Pancreas (tissue), 10 donors: Measurements from ENCODE around the gene INPPL1. TPM values are rescaled to one million over a fixed set of nuclear protein-coding genes. Genes with fewer than 3 reads are reported as not detected.

ENCODE experiments used
- ATAC-seq, 4 donors: fragments of 200-7000 bp; cut with Tn5 transposase; one replicate each; pipeline versions ENCODE4 v1.8.0 to v1.9.1; 2020; ENCODE audit warnings: mild to moderate bottlenecking in 4 of 4, moderate library complexity in 4 of 4
- DNase-seq, 6 donors: peaks; one replicate each; pipeline ENCODE4 v3.0.0-alpha.2; 2020
- FAIRE-seq: peaks from 2 replicates; lab custom pipeline; 2012; peaks lifted over from hg19 to GRCh38; lab: Jason Lieb, UNC
- H3K27ac ChIP-seq, 4 donors: fragments of 200-600 bp; sonication (generic); 1 replicate in 3 of 4; 2 replicates in 1 of 4; pipeline versions ENCODE4 v1.5.0 to v1.8.0; 2020
- H3K27me3 ChIP-seq, 4 donors: fragments of 200-600 bp; one replicate each; pipeline ENCODE4 v1.8.0; 2021
- H3K36me3 ChIP-seq, 3 donors: fragments of 200-600 bp; sonication (generic) in 1 of 3; one replicate each; pipeline versions ENCODE4 v1.5.0 to v1.8.0; 2020 to 2021
- H3K4me1 ChIP-seq, 3 donors: fragments of 200-600 bp; one replicate each; pipeline ENCODE4 v1.8.0; 2021
- H3K4me3 ChIP-seq, 4 donors: fragments of 200-600 bp; sonication (generic) in 2 of 4; one replicate each; pipeline versions ENCODE4 v1.5.0 to v1.8.0; 2020 to 2021
- H3K9me3 ChIP-seq, 4 donors: fragments of 200-600 bp; one replicate each; pipeline ENCODE4 v1.8.0; 2021
- CTCF ChIP-seq, 4 donors: fragments of 200-600 bp; sonication (generic) in 3 of 4; IDR thresholded peaks; one replicate each; pipeline versions ENCODE4 v1.5.0 to v1.8.0; 2021; ENCODE audit warnings: antibody characterized with exemption in 4 of 4
- WGBS, 2 donors: extraction: QIAGEN DNeasy Blood & Tissue Kit; methylation state at CpG; one replicate each; pipeline ENCODE4 v1.1.7; 2013; 5-methylcytosine and 5-hydroxymethylcytosine counted together
- intact Hi-C, 3 donors: fragments of 100-400 bp; cut with DNase I; formaldehyde crosslinking; loops; one replicate each; pipeline versions ENCODE4 v1.11.1 to v1.14.2; 2022
- polyA plus RNA-seq, 2 donors: library from polyadenylated mRNA; stranded (reverse); fragments of 200-250 nt; gene quantifications; one replicate each; pipeline ENCODE4 v1.2.3, GENCODE V29; 2013
- total RNA-seq, 6 donors: library from RNA; stranded (reverse); fragmentation: NEBNext Ultra II Directional in 4 of 6; extraction: Animal tissue kit (Norgen Biotek cat#: 25700) in 4 of 6; gene quantifications; one replicate each; pipeline versions ENCODE4 v1.2.1 to v1.2.4, GENCODE V29; 2021 to 2023
- donor health status: healthy with polysubstance abuse.
- donor health status: DM: no; HTN: no; CAD: no; lungs with moderate emphysema.
- donor health status: DM: no; HTN: no; CAD: no.
- donor health status: control.
- donor health status: control.
- donor health status: Bipolar disorder and iron deficiency.
- donor health status: DM: yes; HTN: yes; CAD: no.
- donor health status: DM: no; HTN: no; CAD: no.
- donor health status: DM: no; HTN: no; CAD: no.
- donor health status: DM: yes; HTN: yes; CAD: no.

Gene INPPL1
- total and polyA plus RNA-seq, 8 donors: 46.3 to 131 (median 62.7) TPM

- DNase-seq (no peak), FAIRE-seq (no peak), ATAC-seq (no peak)
- 66 to 77% methylated on average over 5 of the region's 5 CpGs for WGBS, 2 donors
- Histone ChIP-seq H3K27me3 (no peaks in the 10 kb centered on the region), H3K4me3 (no peak overlapping the region), H3K36me3 (no peaks in the 10 kb centered on the region), H3K9me3 (no peaks in the 10 kb centered on the region), H3K27ac (no peak overlapping the region), H3K4me1 (no peaks in the 10 kb centered on the region)
- intact Hi-C loops: no loop called here
- TF ChIP-seq CTCF (IDR thresholded peaks at IDR 0.05): no peak
Observed at GRCh38 chr11:72254299-72254993, 29.9 kb downstream of the INPPL1 start.

GRCh38 chr11:72257570-72257969 is 33.0 kb downstream of the INPPL1 start:
- no peak overlapping the region for H3K4me3 ChIP-seq

GRCh38 chr11:72259490-72259889 is 34.9 kb downstream of the INPPL1 start:
- H3K27me3 ChIP-seq: no peaks in the 10 kb centered on the region
- TF ChIP-seq CTCF (IDR thresholded peaks at IDR 0.05): no peak
- H3K36me3 ChIP-seq: no peaks in the 10 kb centered on the region
- 56 to 78% methylated on average over 2 of the region's 2 CpGs for WGBS, 2 donors
- intact Hi-C loops: no loop called here
- ATAC-seq (peak; percentile 48 to 78 (median 59)), FAIRE-seq (no peak), DNase-seq (no peak)
- H3K4me1 ChIP-seq: no peaks in the 10 kb centered on the region
- no peaks in the 10 kb centered on the region for H3K9me3 ChIP-seq
- H3K4me3 ChIP-seq: no peak overlapping the region
- H3K27ac ChIP-seq: no peak overlapping the region

More at GRCh38 chr11:72257570-72257969, 33.0 kb downstream of the INPPL1 start:
- no peaks in the 10 kb centered on the region for H3K36me3 ChIP-seq
- no peak for TF ChIP-seq CTCF (IDR thresholded peaks at IDR 0.05)
- ATAC-seq (no peak), FAIRE-seq (no peak), DNase-seq (no peak)
- no peaks in the 10 kb centered on the region for H3K27me3 ChIP-seq
- intact Hi-C loops: no loop called here
- H3K27ac ChIP-seq: no peak overlapping the region
- no peaks in the 10 kb centered on the region for H3K9me3 ChIP-seq
- H3K4me1 ChIP-seq: no peaks in the 10 kb centered on the region
- WGBS, 2 donors: 89 to 92% methylated on average over 2 of the region's 2 CpGs

GRCh38 chr11:72260574-72260973 is 36.0 kb downstream of the INPPL1 start:
- Histone ChIP-seq H3K9me3 (no peaks in the 10 kb centered on the region), H3K27ac (no peak overlapping the region), H3K36me3 (no peaks in the 10 kb centered on the region), H3K4me3 (no peak overlapping the region), H3K27me3 (no peaks in the 10 kb centered on the region), H3K4me1 (no peaks in the 10 kb centered on the region)
- FAIRE-seq (no peak), ATAC-seq (no peak), DNase-seq (no peak)
- intact Hi-C loops: no loop called here
- WGBS, 2 donors: 39 to 44% methylated on average over 5 of the region's 5 CpGs
- no peak for TF ChIP-seq CTCF (IDR thresholded peaks at IDR 0.05)

GRCh38 chr11:72263361-72263760 is 38.8 kb downstream of the INPPL1 start:
- ATAC-seq: no peak
- Histone ChIP-seq H3K27ac (no peak overlapping the region), H3K36me3 (no peaks in the 10 kb centered on the region), H3K27me3 (no peaks in the 10 kb centered on the region), H3K9me3 (no peaks in the 10 kb centered on the region), H3K4me3 (no peak overlapping the region), H3K4me1 (no peaks in the 10 kb centered on the region)
- intact Hi-C loops: no loop called here
- no peak for TF ChIP-seq CTCF (IDR thresholded peaks at IDR 0.05)
- no peak for DNase-seq
- 56 to 67% methylated on average over 4 of the region's 4 CpGs for WGBS, 2 donors
- no peak for FAIRE-seq
